LHCN-M2 (cell line): ENCODE measurements around the gene CISH. TPM values are rescaled to one million over a fixed set of nuclear protein-coding genes. Genes with fewer than 3 reads are reported as not detected.
A peak's percentile ranks its signal among the peaks of the same experiment; 100 is the strongest.

Experiments used
- DNase-seq: peaks from one replicate; pipeline ENCODE4 v3.0.0-alpha.2; 2012; ENCODE audit warnings: low read depth
- polyA plus RNA-seq: library from polyadenylated mRNA; unstranded; fragments of >200 nt; gene quantifications from one replicate; pipeline ENCODE4 v1.2.1, GENCODE V29; 2012; ENCODE audit warnings: missing spikeins
- total RNA-seq: library from RNA; depleted of rRNA; stranded (reverse); fragments of >200 nt; gene quantifications from 2 replicates; pipeline ENCODE4 v1.2.3, GENCODE V29; 2014; rRNA removed

The CISH gene, protein sequence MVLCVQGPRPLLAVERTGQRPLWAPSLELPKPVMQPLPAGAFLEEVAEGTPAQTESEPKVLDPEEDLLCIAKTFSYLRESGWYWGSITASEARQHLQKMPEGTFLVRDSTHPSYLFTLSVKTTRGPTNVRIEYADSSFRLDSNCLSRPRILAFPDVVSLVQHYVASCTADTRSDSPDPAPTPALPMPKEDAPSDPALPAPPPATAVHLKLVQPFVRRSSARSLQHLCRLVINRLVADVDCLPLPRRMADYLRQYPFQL
- total RNA-seq, result 0.58 and 1.6 TPM in 2 replicates
- polyA plus RNA-seq, result 0.77 TPM

DNA sequence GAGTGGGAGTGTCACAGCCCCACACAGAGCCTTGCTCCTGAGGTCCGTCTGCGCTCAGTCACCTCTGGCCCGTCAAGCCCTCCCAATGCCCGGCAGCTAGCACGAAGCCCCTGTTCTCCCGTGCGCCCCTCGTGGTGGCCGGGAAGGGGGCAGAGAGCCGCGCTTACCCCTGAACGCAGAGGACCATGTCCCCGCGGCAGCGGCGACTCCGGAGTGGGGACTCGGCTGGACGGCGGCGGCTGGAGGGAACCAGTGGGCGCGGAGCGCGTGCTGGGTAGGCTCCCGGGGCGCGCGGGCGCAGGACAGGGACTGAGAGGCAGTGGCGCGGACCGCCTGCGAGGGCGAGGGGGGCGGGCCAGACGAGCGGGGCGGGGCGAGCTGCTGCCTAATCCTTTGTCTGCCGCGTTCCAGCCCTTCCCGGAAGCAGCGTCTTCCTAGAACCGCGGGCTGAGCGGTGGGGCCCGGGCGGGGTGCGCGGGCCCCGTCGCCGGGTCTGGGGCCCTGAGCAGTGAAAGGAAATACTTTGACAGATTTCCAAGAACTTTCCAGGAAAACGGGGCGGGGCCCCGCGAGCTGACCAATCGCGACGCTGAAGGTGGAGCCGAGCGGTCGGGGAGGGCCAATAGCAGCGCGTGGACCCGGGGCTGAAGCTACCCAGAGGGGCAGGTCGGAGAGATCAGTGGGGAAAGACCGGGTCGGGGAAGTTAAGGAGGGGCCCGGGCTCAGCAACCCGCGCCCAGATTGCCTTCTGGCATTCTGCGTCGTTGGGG, at the start of gene CISH:
TSS of gene CISH (minus strand) at position 311 of the 770 bp plus-strand sequence. CDS start at position 187, 124 bp downstream.
- peak; percentile 90 for DNase-seq

GRCh38 chr3:50660386-50660785, 48.8 kb upstream of the CISH start:
- no peak for DNase-seq

DNA sequence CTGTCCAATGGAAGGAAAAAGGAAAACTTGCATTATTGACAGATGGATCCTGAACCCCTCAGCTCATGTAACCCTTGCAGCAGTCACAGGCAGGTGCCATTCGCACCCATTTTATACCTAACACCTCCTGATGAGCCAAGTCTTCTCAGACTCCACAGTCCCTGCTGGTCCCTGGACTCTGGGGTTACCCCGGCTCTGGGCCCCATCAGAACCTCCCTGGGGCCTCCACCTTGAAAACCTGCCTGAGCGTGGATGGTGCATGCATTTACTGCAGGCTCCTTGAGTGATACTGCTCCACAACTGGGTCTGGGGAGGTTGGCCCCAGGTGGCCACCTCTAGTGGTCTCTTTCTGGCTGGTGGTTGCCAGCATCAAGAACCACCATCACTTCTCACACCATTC, 47.3 kb upstream of the CISH start:
- no peak for DNase-seq

GRCh38 chr3:50658416-50658815, 46.8 kb upstream of the CISH start:
- DNase-seq, result peak; percentile 19

DNA sequence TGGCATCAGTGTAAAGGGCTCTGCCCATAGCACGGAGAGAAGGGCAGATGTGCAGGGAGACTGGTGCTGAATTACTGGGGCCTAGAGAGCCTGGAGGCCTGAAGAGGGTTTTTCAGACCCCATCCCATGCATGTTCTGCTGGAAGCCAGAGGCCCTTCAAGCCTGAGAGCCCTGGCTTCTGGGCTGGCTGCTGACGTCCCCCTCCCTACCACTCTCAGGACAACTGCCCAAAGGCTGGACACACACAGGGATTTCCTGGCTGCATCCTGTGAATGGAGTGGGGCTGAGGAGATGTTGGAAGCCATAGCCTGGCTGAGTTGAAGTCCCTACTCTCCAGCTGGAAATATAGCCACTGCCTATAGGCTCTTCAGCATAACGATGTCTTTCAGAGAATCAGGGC, 46.2 kb upstream of the CISH start:
- DNase-seq, result no peak

GRCh38 chr3:50657407-50657806, 45.8 kb upstream of the CISH start:
- no peak for DNase-seq

GRCh38 chr3:50656417-50657195, 45.0 kb upstream of the CISH start:
- no peak for DNase-seq

DNA sequence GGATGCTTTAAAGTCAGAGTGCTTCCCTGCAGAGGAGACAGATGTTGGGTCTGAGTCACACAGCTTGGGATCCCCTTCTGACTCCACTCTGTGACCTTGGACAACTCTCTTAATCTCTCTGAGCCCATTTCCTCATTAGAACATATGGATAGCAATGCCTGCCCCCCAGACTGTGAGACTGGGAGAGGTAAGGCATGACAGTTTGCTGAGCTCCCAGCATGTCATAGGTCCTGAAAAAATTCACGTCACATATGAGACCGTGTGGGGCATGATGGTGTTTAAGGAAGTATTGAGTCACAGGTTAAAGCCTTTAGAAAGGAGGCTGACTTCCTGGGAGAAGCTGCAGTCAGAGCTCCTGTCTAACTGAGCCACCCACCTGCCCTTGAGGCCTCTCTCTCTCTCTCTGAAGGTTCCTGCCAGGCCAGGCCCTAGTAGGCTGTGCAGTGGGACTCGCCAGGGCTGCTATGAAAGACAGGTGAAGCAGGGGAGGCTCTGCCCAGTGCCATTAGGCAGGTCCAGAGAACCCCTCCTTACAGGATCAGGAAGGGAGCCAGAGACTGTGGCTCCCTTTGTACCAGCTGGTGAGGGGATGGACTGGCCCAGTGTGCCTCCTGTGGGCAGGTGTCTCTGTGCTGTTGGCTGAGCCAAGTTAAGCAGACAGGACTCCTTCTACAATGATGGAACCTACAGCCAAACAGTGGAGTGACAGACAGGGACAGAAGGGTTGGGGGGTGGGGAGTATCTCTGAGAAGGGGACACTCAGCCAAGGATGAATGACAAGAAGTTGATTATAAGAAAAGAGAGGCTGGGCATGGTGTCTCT, 43.6 kb upstream of the CISH start:
- peak; percentile 55 for DNase-seq

DNA sequence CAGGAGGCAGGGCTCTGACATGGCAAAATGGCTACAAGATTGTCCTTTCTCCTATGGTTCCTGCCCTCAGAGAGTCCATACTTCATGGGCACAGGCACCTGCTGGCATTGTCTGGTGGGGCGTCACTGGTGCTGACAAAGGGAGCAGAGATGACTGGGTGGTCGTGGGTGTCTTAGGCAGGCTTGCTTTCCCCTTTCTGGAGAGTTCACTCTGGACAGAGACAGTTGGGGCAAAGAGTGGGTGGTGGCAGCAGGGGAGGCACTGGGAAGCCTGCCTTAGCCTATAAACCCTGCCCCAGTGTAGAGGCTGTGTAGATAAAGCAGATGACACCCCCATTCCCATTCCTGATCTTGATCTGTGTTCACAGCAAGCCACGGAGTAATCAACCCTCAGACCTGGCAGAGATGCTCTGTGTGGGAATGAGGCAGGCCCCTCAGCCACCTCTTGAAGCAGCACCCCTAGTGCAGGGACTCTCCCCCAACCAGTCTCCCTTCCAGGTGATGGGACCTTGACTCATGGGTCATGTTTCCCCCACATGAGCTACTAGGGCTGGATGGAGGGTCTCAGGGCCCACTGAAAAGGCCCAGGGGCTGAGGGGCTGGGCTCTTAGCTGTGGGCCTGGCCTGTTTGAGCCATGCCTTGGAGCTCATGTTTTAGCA, 42.5 kb upstream of the CISH start:
- DNase-seq, result no peak

GRCh38 chr3:50652709-50653108, 41.1 kb upstream of the CISH start:
- DNase-seq, result peak; percentile 38

GRCh38 chr3:50651920-50652529, 40.5 kb upstream of the CISH start:
- no peak for DNase-seq

DNA sequence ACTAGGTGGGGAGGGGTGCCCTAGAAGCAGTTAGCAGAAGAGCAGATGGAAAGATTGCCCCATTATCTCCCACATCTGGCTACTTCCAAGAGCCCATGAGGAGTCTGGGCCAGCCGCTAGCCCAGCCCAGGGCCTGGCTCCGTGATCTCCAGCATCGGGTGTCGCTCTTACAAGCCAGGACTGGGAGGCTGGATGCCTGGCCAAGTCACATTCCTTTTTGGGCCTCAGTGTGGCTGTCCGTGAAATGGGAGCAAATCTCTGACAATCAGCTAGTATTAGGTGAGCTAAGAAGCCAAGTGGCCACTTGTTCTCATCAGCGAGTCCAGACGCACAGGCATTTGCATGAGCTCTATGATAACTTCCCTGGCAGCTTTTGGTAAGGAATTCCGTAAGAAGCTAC, 39.9 kb upstream of the CISH start:
- DNase-seq, result no peak

DNA sequence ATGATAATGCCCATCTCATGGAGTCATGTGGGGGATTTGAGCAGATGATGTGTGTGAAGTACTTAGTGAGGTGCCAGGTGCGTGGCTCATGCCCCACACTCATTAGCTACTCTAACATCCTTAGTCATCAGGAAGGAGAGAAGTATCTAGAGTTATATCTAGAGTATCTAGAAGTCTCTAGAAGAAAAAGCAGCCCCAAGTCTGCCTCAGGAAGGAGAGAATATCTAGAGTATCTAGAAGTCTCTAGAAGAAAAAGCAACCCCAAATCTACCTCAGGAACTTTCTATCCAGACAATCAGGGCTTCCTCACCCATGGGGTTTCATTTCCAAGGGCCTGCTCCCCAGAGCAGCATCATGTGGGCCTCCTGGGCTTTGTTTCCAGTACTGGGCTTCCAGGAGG, 38.4 kb upstream of the CISH start:
- no peak for DNase-seq

DNA sequence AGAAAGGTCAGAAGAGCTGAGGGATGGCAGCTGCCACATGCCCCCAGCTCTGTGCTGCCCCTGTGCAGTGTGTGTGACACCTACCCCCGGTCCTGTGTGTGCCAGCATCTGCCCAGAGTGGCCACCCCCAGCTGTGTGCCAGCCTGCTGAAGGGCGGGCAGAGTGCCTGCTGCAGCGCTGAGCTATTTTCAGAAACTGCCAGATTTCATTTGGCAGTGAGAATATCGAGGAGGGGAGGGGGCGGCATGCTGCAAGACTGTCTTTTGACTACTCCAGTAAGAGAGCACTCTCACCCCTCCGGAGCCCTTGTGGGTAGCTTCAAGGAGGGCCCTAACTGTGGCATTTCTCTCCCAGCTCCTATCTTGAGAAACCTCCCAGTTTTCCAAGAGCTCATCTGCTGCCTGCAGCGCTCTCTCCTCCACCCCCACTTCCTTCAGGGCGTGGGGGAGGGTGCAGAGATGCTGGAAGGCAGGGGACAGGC, 37.9 kb upstream of the CISH start:
- DNase-seq, result no peak

GRCh38 chr3:50648944-50649343, 37.4 kb upstream of the CISH start:
- DNase-seq, result no peak

GRCh38 chr3:50648313-50648712, 36.7 kb upstream of the CISH start:
- no peak for DNase-seq

GRCh38 chr3:50645378-50645777, 33.8 kb upstream of the CISH start:
- DNase-seq, result no peak

GRCh38 chr3:50644561-50644960, 33.0 kb upstream of the CISH start:
- DNase-seq, result no peak

GRCh38 chr3:50642382-50642781, 30.8 kb upstream of the CISH start:
- DNase-seq, result no peak

- peak; percentile 77 for DNase-seq
These were observed 27.5 kb upstream of the CISH start for GRCh38 chr3:50639055-50639494.
